Panc1 (cell line): Measurements from ENCODE around the gene AQP5.

Source experiments
- POLR2AphosphoS5 ChIP-seq: IDR thresholded peaks from 2 replicates; pipeline ENCODE4 v1.6.1; 2012; ENCODE audit warnings: mild to moderate bottlenecking, low read depth, low read length, moderate library complexity
- TF ChIP-seq, protein P1 (sequence below): fragments of 450-650 bp; IDR thresholded peaks from 2 replicates; pipeline ENCODE4 v1.5.1; 2017; ENCODE audit warnings: mild to moderate bottlenecking
- TF ChIP-seq, protein P2 (sequence below), 2 experiments: IDR thresholded peaks; 2 replicates each; pipeline ENCODE4 v1.6.1; 2011 to 2012; ENCODE audit warnings: low read depth in 2 of 2, control low read depth in 1 of 2, low read length in 1 of 2, mild to moderate bottlenecking in 1 of 2, moderate library complexity in 1 of 2; ENCODE audit not compliant: insufficient read depth in 1 of 2

DNA sequence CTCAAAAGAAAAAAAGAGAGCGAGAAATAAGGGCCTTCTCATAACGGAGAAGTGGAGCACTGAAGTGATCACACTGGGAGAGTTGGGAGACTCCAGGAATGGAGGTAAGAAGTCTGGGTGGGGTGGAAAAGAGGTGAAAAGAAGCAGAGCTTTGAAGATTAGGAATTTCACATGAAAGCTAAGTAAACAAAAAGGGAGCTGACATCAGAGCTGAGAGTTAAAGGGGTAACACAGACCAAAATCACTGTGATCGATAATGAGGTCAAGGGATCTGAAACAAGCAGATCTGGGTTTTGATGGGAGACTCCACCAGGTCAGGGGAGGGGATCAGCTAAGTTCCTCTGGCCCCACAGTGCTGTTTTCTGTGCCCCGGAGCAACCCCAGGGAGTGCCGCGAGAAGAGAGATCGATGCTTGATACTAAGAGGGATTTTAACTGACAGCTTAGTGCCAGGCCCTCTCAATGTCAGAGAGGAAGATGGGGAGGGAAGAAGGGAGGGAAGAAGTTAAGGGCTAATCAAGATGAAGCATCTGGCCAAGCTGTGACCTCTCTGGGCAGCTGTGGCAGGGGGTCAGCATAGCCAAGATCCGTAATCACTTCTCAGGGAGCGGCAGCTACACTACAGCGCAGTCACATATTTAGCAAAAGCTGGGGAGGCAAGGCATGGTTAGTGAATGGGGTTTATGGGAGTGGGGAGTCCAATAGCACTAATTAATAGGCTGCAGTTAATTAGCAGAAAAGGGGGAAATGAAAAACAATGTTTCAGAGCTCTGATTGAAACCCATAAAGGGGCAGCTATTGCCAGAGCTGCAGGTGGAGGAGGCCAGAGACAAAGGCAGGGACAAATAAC, 19.1 kb downstream of the AQP5 start:
- TF ChIP-seq, protein P1, sequence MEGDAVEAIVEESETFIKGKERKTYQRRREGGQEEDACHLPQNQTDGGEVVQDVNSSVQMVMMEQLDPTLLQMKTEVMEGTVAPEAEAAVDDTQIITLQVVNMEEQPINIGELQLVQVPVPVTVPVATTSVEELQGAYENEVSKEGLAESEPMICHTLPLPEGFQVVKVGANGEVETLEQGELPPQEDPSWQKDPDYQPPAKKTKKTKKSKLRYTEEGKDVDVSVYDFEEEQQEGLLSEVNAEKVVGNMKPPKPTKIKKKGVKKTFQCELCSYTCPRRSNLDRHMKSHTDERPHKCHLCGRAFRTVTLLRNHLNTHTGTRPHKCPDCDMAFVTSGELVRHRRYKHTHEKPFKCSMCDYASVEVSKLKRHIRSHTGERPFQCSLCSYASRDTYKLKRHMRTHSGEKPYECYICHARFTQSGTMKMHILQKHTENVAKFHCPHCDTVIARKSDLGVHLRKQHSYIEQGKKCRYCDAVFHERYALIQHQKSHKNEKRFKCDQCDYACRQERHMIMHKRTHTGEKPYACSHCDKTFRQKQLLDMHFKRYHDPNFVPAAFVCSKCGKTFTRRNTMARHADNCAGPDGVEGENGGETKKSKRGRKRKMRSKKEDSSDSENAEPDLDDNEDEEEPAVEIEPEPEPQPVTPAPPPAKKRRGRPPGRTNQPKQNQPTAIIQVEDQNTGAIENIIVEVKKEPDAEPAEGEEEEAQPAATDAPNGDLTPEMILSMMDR: no peak
- no peak for TF ChIP-seq POLR2AphosphoS5
- TF ChIP-seq, protein P2, sequence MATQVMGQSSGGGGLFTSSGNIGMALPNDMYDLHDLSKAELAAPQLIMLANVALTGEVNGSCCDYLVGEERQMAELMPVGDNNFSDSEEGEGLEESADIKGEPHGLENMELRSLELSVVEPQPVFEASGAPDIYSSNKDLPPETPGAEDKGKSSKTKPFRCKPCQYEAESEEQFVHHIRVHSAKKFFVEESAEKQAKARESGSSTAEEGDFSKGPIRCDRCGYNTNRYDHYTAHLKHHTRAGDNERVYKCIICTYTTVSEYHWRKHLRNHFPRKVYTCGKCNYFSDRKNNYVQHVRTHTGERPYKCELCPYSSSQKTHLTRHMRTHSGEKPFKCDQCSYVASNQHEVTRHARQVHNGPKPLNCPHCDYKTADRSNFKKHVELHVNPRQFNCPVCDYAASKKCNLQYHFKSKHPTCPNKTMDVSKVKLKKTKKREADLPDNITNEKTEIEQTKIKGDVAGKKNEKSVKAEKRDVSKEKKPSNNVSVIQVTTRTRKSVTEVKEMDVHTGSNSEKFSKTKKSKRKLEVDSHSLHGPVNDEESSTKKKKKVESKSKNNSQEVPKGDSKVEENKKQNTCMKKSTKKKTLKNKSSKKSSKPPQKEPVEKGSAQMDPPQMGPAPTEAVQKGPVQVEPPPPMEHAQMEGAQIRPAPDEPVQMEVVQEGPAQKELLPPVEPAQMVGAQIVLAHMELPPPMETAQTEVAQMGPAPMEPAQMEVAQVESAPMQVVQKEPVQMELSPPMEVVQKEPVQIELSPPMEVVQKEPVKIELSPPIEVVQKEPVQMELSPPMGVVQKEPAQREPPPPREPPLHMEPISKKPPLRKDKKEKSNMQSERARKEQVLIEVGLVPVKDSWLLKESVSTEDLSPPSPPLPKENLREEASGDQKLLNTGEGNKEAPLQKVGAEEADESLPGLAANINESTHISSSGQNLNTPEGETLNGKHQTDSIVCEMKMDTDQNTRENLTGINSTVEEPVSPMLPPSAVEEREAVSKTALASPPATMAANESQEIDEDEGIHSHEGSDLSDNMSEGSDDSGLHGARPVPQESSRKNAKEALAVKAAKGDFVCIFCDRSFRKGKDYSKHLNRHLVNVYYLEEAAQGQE (IDR thresholded peaks at IDR 0.05; ENCODE audit: insufficient read depth in 1 of 2, low read depth in 2 of 2, low read length in 1 of 2): no peak
